Progenitor cell of endocrine pancreas (in vitro differentiated cells): Measurements from ENCODE around the gene RSRC1. TPM values are rescaled to one million over a fixed set of nuclear protein-coding genes. Genes with fewer than 3 reads are reported as not detected.
A peak's percentile ranks its signal among the peaks of the same experiment; 100 is the strongest.

Source experiments
- DNase-seq: peaks from one replicate; pipeline ENCODE4 v3.0.0; 2021; ENCODE audit warnings: low spot score; ENCODE audit not compliant: unreplicated experiment
- H3K27ac Mint-ChIP-seq: 2 replicates; pipeline ENCODE4 v1.8.0; 2021; ENCODE audit warnings: mild to moderate bottlenecking, moderate library complexity, mixed read lengths
- H3K27me3 Mint-ChIP-seq: 2 replicates; pipeline ENCODE4 v1.8.0; 2021; ENCODE audit warnings: mixed read lengths
- H3K36me3 Mint-ChIP-seq: 2 replicates; pipeline ENCODE4 v1.8.0; 2022; ENCODE audit warnings: mixed read lengths; ENCODE audit not compliant: insufficient read depth
- H3K4me1 Mint-ChIP-seq: 2 replicates; pipeline ENCODE4 v1.8.0; 2021; ENCODE audit warnings: low read depth, mixed read lengths
- H3K4me3 Mint-ChIP-seq: 2 replicates; pipeline ENCODE4 v1.8.0; 2021; ENCODE audit warnings: low read depth, mild to moderate bottlenecking, moderate library complexity, mixed read lengths
- H3K9me3 Mint-ChIP-seq: 2 replicates; pipeline ENCODE4 v1.8.0; 2021; ENCODE audit warnings: low read depth, mixed read lengths
- CTCF ChIP-seq: fragments of 200-600 bp; sonication (generic); IDR thresholded peaks from one replicate; pipeline ENCODE4 v1.5.0; 2021; ENCODE audit warnings: antibody characterized with exemption, mild to moderate bottlenecking; ENCODE audit not compliant: unreplicated experiment
- total RNA-seq: library from RNA; stranded (reverse); gene quantifications from 2 replicates; pipeline ENCODE4 v1.2.1, GENCODE V29; 2021

RSRC1 gene
- total RNA-seq, 1 donor from 2014 or later, result 50.6 TPM

- H3K27me3 Mint-ChIP-seq, result peaks cover 97% of the 10 kb centered on the region
Observed at GRCh38 chr3:158097593-158098308, 12.1 kb upstream of the RSRC1 start.

GRCh38 chr3:158098309-158098639 lies 11.6 kb upstream of the RSRC1 start:
- peak overlapping the region; percentile 87 for H3K4me3 Mint-ChIP-seq
- no peak for TF ChIP-seq CTCF
- H3K4me1 Mint-ChIP-seq, result peaks cover 10% of the 10 kb centered on the region
- no peaks in the 10 kb centered on the region for H3K9me3 Mint-ChIP-seq
- H3K27ac Mint-ChIP-seq, result peak overlapping the region; percentile 74
- no peak for DNase-seq
- no peaks in the 10 kb centered on the region for H3K36me3 Mint-ChIP-seq
- peaks cover 98% of the 10 kb centered on the region for H3K27me3 Mint-ChIP-seq

More at GRCh38 chr3:158097593-158098308, 12.1 kb upstream of the RSRC1 start:
- TF ChIP-seq CTCF, result no peak
- Mint-ChIP-seq H3K9me3 (no peaks in the 10 kb centered on the region), H3K4me3 (peak overlapping the region; percentile 87), H3K36me3 (no peaks in the 10 kb centered on the region), H3K4me1 (peaks cover 6% of the 10 kb centered on the region), H3K27ac (peak overlapping the region; percentile 74)
- DNase-seq, result peak; percentile 86

- no peak overlapping the region for H3K27ac Mint-ChIP-seq
- DNase-seq, result no peak
- H3K4me1 Mint-ChIP-seq, result peaks cover 14% of the 10 kb centered on the region
- no peak for TF ChIP-seq CTCF
- H3K36me3 Mint-ChIP-seq, result no peaks in the 10 kb centered on the region
- peaks cover 98% of the 10 kb centered on the region for H3K27me3 Mint-ChIP-seq
- H3K4me3 Mint-ChIP-seq, result no peak overlapping the region
- H3K9me3 Mint-ChIP-seq, result no peaks in the 10 kb centered on the region
Observed at GRCh38 chr3:158098834-158099424, 11.0 kb upstream of the RSRC1 start.

GRCh38 chr3:158100681-158101080 lies 9.2 kb upstream of the RSRC1 start:
- H3K9me3 Mint-ChIP-seq, result no peaks in the 10 kb centered on the region
- H3K36me3 Mint-ChIP-seq, result no peaks in the 10 kb centered on the region
- H3K27me3 Mint-ChIP-seq, result peaks cover 97% of the 10 kb centered on the region
- no peak for DNase-seq
- peaks cover 21% of the 10 kb centered on the region for H3K4me1 Mint-ChIP-seq
- H3K27ac Mint-ChIP-seq, result no peak overlapping the region
- H3K4me3 Mint-ChIP-seq, result no peak overlapping the region
- TF ChIP-seq CTCF, result no peak

- H3K4me1 Mint-ChIP-seq, result peaks cover 27% of the 10 kb centered on the region
- H3K27ac Mint-ChIP-seq, result no peak overlapping the region
- H3K36me3 Mint-ChIP-seq, result no peaks in the 10 kb centered on the region
- TF ChIP-seq CTCF, result no peak
- DNase-seq, result no peak
- no peaks in the 10 kb centered on the region for H3K9me3 Mint-ChIP-seq
- H3K4me3 Mint-ChIP-seq, result no peak overlapping the region
- H3K27me3 Mint-ChIP-seq, result peaks cover 95% of the 10 kb centered on the region
Observed at GRCh38 chr3:158101335-158102241, 8.3 kb upstream of the RSRC1 start.
